ENCODE data around the gene AOC1.

AOC1 gene

DNA sequence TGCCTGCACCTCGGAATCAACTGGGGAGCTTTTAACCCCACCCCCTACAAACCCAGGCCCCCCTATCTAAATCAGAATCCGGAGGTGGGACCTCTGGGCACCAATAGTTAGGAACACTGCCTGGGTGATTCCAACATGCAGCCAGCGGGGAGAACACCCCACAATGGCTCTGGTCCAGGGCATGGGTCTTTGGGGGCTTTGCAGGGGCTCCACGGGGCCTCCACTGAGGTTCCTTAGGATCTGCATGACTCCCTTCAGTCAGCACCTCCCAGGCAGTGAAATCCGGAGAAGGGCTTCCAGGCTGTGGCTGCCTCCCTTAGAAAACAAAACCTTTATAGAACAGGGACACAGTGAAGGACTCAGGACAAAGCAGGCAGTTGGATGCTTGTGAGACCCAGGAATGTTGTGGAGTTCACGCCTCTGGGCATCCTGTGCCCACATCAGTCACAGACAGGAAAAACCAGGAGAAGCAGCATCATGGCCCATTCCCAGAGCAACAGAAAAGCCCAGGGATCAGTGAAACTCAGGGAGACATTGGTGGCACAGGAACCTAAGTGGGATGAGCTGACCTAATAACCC, 16.5 kb upstream of the AOC1 start:
- no peak for DNase-seq (ENCODE audit: low read depth, low spot score)

DNA sequence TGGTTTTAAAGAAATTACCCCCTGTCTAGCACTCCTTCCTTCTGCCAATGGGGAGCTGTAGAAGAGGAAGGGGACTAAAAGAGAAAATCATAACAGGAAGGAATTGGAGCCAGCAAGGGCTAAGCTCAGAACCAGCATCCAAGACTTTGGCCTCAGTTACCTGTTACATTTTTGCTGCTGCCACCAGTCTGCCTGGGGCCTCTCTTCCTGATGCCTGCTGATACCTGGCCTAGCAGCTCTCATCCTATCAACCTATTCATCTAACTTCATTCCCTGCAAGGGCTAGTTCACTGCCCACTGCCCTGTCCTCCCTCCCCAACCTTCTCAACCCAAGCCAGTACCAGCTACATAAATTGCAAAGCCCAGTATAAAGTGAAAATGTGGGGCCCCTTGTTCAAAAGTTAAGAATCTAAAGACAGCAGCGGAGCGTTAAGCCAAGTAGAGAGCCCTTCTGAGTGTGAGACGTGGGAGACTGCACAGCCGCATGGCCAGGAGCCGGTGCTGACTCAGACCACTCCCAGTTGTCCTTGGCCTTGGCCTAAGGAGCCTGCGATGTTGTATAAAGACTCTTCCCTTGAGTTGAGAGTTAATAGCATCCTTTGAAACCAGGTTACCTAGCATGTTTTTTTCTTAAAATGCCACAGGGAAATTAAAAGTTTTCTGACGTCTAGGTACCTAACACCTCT, 13.2 kb upstream of the AOC1 start:
- no peak for DNase-seq (ENCODE audit: low read depth, low spot score)

DNA sequence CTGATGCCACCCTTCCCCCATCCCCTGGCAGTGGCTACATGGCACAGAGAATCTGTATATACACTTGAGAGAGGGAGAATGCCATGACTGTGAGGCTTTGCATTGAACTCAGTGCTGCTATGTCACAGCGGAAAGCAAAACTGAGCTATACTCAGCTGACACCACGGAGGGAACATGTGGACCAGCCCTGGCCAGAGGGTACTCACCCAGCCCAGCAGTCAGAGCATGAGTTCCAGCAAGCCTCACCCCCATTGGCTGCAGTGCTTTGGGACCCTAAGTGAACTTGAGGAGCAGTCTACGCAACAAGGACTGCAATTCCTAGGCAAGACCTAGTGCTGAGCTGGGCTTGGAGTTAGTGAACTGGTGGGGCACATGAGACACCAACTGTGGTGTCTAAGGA, 10.3 kb upstream of the AOC1 start:
- no peak for DNase-seq (ENCODE audit: low read depth, low spot score)

DNA sequence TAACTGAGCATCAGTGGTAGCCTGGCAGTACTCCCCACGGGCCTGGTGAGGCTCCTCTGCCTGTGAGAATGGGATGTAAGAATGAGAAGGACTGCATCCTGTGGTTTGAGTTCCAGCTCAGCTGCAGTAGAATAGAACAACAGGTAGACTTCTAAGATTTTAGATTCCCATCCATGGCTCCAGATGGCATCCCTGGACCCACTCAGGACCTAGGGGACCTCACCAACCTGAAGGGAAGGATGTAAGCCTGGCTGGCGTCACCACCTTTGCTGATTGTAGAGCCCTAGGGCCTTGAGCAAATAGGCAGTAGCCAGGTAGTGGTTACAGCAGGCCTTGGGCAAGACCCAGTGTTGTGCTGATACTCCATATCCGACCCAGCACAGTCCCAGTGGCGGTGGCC, 9.6 kb upstream of the AOC1 start:
- no peak for DNase-seq (ENCODE audit: low read depth, low spot score)

DNA sequence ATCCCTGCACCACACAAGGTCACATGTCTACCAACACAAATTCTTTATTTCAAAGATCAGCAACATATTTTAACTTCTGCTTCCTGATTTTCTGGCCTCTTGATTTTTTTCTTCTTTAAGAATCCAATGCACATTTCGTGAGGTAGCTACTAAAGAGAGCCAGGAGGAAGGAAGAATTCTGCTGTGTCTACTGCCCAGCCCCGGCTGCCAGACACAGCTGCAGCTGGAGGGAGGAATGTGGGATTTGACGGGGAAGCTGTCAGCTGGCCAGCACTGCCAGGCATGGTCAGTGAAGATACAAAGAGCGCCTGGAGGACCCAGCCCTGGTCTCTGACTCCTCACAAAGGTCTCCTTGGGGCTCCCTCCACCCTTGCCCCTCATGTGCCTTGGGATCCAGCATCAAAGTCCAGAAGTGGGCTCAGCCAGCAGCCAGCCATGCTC, 6.9 kb upstream of the AOC1 start:
- no peak for DNase-seq (ENCODE audit: low read depth, low spot score)

DNA sequence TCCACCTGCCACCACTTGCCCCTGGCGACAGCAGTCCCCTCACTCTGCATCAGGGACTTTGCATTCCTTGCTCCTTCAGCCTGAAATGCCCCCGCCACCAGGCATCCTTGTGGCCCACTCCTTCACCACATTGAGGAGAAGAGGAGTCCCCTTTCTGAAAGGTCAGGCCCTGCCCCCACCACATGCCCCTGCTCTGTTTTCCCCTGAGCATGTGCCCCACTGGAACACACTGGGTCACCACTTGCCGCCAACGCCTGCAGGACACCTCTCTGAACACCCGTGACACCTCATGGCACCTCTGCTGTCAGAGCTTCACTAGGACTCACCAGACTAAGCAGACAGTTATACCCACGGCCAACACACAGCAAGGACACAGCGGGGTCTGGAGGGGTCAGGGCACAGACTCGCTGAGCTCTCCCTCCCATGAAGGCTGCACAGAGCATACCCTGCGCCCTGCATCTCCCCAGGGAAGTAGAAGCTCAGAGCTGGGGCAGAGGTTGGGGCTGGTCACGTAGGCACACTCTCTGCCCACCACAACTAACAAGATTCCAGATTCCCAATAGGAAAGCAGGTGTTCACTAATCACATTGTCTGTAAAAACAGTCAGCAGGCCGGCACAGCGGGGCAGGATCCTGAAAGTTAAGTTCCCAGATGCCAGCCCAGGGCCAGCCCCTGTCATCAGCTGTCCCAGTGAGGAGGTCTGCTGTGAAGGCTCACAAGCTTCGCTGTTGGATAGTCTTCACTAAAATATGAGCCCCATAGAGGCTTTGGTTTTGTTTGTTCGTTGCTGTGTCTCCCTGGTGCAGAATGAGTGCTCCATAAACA, 5.8 kb upstream of the AOC1 start:
- no peak for DNase-seq (ENCODE audit: low read depth, low spot score)

DNA sequence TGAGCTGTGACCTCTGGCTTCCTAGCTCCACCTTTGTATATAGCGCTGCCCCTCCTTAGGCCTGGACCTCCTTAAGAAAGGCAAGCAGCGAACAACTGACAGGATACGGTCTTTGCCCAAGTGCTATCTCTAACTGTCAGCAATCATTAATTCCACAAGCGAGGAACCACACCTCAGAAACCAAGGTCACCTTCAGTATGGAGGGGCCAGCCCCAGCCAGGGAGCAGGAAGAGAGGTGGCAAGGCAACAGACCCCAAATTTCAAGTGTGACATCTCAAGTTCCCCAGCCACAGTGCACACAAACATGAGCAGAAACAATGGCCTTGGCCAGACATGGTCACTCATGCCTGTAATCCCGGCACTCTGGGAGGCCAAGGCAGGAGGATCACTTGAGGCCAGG, 4.8 kb upstream of the AOC1 start:
- DNase-seq (ENCODE audit: low read depth, low spot score) = no peak

DNA sequence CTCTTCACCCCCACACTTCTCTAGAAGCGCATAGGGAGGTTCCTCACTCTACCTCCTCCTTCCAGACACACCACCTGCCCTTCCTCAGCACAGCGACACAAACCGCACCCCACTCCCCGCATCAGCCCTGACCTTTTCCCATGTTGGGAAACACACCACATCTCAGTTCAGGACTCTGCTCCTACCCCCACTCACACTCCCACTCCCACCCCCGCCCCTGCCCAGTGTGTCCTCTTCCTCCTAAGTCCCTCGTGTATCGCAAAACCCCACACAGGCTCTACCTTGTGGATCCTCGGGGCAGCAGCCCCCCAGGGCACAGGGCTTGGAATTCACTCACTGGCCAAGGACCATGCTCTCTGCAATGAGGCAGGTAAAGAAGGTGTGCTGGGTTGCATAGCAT, 4.2 kb upstream of the AOC1 start:
- no peak for DNase-seq (ENCODE audit: low read depth, low spot score)

DNA sequence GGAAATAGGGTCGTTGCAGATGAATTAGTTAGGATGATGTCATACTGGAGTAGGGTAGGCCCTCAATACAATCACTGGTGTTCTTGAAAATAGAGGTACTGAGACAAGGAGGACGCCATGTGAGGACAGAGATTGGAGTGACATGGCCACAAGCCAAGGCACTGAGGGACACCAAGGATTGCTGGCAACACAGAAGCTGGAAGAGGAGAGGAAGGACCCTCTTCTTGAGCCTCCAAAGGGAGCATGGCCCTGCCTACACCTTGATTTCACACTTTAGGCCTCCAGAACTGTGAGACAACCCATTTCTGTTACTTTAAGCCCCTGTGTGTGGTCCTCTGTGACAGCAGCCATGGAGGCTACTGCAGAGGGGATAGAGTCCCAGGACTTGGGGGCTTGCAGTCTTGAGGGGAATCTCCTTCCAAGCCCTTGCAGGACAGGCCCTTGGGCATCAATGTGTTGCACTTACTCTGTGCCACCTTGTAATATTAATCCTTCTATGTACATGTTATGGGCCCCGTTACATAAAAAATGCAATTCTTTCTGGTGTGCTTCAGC, 3.7 kb upstream of the AOC1 start:
- no peak for DNase-seq (ENCODE audit: low read depth, low spot score)

DNA sequence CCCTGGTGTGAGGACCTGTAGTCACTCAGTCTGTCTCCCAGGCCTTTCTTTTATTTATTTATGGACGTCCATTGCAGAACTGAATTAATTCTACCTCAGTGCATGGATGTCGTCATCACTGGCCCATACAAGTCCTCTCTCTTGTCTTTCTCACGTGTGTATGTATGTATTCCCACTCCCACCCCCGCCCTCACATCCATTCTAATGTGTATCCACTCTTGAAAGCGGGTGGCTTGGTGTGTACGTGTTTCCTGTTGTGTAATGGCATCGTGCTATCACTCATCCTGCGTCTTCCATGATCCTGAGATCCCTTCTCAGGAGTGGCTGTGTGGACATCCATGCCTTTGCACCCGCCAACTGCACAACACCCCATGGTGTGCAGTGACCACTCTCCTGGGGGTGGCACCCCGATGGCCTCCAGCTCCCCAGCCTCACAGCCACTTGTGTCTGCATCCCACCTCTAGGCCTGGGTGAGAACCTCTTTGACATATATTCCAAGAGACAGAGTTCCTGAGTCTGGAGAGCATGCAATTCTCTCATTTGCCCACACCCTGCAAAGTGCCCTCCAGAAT, 3.0 kb upstream of the AOC1 start:
- no peak for DNase-seq (ENCODE audit: low read depth, low spot score)

DNA sequence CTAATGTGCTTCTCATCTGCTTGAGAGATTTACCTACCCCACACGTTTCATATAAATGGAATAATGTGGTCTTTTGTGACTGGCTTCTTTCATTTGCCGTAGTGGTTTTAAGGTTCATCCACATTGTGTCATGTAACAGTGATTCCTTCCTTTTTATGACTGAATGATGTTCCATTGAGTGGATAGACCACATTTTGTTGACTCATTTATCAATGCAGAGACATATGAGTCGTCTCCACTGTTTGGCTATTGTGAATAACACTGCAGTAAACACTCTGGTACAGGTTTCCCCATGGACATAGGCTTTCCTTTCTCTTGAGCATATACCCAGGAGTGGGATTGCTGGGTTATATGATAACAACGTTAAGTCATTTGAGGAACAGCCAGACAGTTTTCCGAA, 2.0 kb upstream of the AOC1 start:
- DNase-seq (ENCODE audit: low read depth, low spot score) = no peak

DNA sequence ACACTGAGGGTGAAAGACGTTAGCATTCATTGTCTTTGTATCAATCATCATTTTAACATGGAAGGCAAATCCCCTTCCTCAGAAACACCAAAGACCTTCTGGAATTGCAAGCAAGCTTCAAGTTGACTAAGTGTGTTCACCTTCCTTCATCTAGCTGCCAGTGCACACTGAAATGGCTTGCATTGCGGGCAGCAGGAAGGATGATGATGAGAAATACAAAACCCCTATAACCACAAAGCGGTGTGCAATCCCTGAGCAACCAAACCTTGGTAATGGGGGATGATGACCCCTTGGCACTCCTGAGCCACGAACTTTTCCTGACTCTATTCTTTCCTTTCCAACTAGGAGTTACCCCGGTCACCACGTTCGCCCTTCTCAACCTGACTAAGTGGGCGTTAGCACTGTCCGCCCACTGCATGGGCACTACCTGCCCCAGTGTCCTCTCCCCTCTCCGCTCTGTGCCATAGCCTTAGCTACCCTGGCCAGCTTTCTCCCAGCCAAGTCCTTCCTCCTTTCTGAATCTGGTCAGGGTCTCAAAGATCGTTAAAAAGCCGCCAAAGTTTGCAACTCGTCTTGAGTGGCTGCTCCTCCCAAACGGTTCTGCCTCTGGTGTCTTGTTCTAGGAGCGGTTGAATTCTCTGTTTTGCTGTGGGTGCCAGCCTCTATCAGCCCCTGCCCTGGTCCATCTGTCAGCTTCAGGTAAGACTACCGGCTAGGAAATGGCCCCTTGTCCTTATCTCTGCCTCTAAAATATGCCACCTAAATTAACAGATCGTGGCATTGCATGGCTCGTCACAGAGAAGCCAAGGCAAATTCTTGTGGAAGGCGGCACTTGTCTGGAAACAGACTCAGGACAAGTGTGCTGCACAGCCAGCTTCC, 586 bp upstream of the AOC1 start:
- no peak for DNase-seq (ENCODE audit: low read depth, low spot score)

DNA sequence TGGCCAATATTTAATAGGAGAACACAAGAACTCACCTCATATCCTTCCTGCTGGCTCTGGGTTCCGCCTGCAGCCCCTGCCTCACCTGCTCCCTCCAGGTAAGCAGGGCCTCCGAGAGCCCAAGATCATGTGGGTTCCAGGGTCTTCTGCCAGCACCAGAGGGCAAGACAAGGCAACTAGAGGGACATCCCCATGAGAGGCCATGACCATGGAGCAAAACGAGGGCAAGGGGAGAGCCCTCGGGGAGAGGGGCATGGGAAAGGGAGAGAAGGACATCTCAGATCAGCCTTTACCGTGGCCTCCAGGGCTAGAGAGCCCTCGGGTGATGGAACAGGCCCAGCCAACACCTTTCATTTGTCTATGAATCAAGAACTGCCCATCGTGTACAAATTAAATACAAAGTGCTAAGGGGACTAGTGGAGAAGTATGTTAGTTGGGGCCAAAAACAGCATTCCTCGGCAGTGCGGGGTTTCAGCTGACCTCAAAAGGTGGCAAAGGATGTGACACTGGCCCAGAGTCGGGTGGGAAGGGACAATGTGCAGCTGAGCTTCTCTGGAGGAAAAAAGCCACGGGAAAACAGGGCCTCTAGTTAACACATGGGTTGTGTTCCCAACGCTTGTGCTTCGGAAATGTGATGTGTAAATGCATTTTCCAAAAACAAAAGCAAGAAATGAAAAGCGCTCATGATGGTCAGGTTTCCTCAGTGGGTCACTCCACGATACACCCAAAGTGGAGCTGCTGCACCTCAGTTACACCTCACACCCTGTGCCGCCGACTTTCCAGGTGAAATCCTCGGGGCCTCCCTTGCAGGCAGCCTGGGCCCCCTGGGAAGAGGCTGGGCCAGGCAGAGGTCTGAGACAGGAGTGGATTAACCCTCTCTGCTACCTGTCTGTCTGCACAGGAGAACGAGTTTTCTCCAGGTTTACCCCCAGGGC, 2.0 kb downstream of the AOC1 start:
- DNase-seq (ENCODE audit: low read depth, low spot score) = no peak

DNA sequence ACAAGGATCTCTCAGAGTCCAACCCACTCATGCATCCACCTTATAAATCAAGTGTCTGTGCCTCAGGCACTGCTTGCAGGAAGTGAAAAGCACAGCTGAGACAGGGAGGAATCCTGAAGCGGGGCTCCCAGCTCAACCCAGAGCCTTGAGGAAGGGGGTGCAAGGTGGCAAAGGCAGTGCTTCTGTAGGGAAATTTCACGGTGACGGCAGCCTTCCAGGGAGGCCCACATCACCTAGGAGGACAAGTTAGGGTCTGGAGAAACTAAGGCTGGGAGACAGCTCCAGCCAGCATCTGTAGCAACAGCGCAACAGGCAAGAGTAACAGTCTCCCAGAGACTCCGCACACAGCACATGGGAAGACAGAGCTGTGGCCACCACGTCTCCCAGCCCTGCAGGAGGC, 2.7 kb downstream of the AOC1 start:
- no peak for DNase-seq (ENCODE audit: low read depth, low spot score)

DNA sequence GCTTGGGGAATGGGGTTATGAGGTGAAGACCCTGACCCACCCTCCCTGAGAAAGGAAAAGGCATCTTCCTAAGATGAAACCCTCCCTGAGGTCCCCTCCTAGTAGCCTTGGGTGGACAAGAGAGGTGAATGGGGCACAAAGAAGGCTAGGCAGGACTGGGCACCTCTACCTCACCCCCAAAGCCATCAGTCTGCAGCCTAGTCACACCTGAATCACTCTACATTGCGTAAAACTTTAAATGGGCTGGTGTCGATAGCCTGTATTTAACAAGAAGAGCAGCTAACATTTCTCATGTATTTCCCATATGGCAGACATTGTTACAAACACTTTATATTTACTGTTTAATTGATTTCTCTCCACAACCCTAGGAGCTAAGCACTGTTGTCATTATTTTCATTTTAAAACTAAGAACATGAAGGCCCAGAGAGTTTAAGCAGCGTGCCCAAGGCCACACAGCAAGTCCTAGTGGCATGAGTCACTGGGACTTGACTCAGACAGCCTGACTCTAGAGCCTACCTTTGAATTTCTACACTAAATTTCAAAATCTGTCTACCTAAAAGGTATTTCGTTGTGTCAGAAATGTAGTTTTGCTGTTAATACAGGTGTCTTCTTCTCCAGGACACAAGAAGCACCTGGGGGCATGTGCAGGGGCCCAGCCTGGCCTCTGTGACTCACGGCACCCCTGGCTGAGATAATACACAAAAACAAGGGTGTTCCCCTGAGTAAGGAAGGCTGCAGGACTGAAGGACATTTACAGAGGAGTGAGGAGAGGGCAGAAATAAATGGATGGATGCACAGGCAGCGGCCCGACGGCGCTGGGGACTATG, 3.4 kb downstream of the AOC1 start:
- no peak for DNase-seq (ENCODE audit: low read depth, low spot score)

DNA sequence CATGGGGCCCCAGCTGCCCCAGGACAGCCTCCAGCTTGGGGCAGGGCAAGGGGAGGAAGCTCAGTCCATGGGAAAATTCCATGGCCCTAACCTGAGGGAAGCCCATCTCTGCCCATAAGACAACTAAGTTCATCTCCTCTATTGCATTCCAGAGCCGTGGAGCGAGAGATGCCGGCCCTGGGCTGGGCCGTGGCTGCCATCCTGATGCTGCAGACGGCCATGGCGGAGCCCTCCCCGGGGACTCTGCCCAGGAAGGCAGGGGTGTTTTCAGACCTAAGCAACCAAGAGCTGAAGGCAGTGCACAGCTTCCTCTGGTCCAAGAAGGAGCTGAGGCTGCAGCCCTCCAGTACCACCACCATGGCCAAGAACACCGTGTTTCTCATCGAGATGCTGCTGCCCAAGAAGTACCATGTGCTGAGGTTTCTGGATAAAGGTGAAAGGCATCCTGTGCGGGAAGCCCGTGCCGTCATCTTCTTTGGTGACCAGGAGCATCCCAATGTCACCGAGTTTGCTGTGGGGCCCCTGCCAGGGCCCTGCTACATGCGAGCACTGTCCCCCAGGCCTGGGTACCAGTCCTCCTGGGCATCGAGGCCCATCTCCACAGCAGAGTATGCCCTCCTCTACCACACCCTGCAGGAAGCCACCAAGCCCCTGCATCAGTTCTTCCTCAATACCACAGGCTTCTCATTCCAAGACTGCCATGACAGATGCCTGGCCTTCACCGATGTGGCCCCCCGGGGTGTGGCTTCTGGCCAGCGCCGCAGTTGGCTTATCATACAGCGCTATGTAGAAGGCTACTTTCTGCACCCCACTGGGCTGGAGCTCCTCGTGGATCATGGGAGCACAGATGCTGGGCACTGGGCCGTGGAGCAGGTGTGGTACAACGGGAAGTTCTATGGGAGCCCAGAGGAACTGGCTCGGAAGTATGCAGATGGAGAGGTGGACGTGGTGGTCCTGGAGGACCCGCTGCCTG, 4.3 kb downstream of the AOC1 start:
- no peak for DNase-seq (ENCODE audit: low read depth, low spot score)

DNA sequence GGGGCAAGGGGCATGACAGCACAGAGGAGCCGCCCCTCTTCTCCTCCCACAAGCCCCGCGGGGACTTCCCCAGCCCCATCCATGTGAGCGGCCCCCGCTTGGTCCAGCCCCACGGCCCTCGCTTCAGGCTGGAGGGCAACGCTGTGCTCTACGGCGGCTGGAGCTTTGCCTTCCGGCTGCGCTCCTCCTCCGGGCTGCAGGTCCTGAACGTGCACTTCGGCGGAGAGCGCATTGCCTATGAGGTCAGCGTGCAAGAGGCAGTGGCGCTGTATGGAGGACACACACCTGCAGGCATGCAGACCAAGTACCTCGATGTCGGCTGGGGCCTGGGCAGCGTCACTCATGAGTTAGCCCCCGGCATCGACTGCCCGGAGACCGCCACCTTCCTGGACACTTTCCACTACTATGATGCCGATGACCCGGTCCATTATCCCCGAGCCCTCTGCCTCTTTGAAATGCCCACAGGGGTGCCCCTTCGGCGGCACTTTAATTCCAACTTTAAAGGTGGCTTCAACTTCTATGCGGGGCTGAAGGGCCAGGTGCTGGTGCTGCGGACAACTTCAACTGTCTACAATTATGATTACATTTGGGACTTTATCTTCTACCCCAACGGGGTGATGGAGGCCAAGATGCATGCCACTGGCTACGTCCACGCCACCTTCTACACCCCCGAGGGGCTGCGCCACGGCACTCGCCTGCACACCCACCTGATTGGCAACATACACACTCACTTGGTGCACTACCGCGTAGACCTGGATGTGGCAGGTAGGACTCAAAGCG, 5.1 kb downstream of the AOC1 start:
- no peak for DNase-seq (ENCODE audit: low read depth, low spot score)
